Liver (tissue), 9 donors: ENCODE results near the gene BFSP1. TPM values are rescaled to one million over a fixed set of nuclear protein-coding genes. Genes with fewer than 3 reads are reported as not detected.

ENCODE experiments used
- DNase-seq: peaks from one replicate; pipeline ENCODE4 v3.0.0-alpha.2; 2017; ENCODE audit warnings: low spot score
- H3K27ac ChIP-seq, 2 donors: one replicate each; pipeline ENCODE4 v1.7.0; 2013; ENCODE audit warnings: inconsistent platforms in 2 of 2, low read length in 2 of 2, control low read depth in 1 of 2, low read depth in 1 of 2, mild to moderate bottlenecking in 1 of 2
- H3K27me3 ChIP-seq, 4 donors: one replicate each; pipeline versions ENCODE4 v1.6.1 to v1.7.0; 2013; ENCODE audit warnings: low read length in 3 of 4, inconsistent platforms in 1 of 4, mild to moderate bottlenecking in 1 of 4, moderate library complexity in 1 of 4; ENCODE audit not compliant: control insufficient read depth in 4 of 4, insufficient read depth in 4 of 4
- H3K36me3 ChIP-seq, 4 donors: one replicate each; pipeline versions ENCODE4 v1.6.1 to v1.7.0; 2013; ENCODE audit warnings: low read length in 3 of 4, mild to moderate bottlenecking in 3 of 4, low read depth in 1 of 4, moderate library complexity in 1 of 4; ENCODE audit not compliant: control insufficient read depth in 4 of 4, insufficient read depth in 3 of 4
- H3K4me1 ChIP-seq, 4 donors: one replicate each; pipeline versions ENCODE4 v1.6.1 to v1.7.0; 2013; ENCODE audit warnings: low read length in 3 of 4, mild to moderate bottlenecking in 3 of 4, moderate library complexity in 1 of 4; ENCODE audit not compliant: control insufficient read depth in 4 of 4, insufficient read depth in 4 of 4
- H3K4me3 ChIP-seq, 3 donors: one replicate each; pipeline versions ENCODE4 v1.6.1 to v1.7.0; 2013; ENCODE audit warnings: low read length in 3 of 3, control low read depth in 1 of 3, low read depth in 1 of 3, mild to moderate bottlenecking in 1 of 3
- H3K9ac ChIP-seq, 2 donors: one replicate each; pipeline ENCODE4 v1.7.0; 2013; ENCODE audit warnings: low read length in 2 of 2, mild to moderate bottlenecking in 2 of 2, moderate library complexity in 2 of 2, control low read depth in 1 of 2, low read depth in 1 of 2
- H3K9me3 ChIP-seq, 4 donors: one replicate each; pipeline versions ENCODE4 v1.6.1 to v1.7.0; 2013; ENCODE audit warnings: low read length in 3 of 4; ENCODE audit not compliant: control insufficient read depth in 4 of 4
- EGR1 ChIP-seq, 2 donors: IDR thresholded peaks; 2 replicates each; pipeline ENCODE4 v1.6.1; 2016 to 2018; ENCODE audit warnings: antibody characterized with exemption in 2 of 2, low read depth in 2 of 2
- GABPA ChIP-seq, 2 donors: IDR thresholded peaks in 1 of 2; conservative IDR thresholded peaks in 1 of 2; 2 replicates each; pipeline ENCODE4 v1.6.1; 2016; ENCODE audit warnings: antibody characterized with exemption in 2 of 2, mild to moderate bottlenecking in 1 of 2, moderate library complexity in 1 of 2
- HNF4A ChIP-seq, 2 donors: conservative IDR thresholded peaks; 2 replicates each; pipeline ENCODE4 v1.6.1; 2016; ENCODE audit warnings: antibody characterized with exemption in 2 of 2, mild to moderate bottlenecking in 2 of 2
- HNF4G ChIP-seq: IDR thresholded peaks from 2 replicates; pipeline ENCODE4 v1.6.1; 2016; ENCODE audit warnings: antibody characterized with exemption
- JUND ChIP-seq, 2 donors: IDR thresholded peaks; 2 replicates each; pipeline ENCODE4 v1.6.1; 2016; ENCODE audit warnings: antibody characterized with exemption in 2 of 2
- NR2F2 ChIP-seq: IDR thresholded peaks from 2 replicates; pipeline ENCODE4 v1.6.1; 2016; ENCODE audit warnings: antibody characterized with exemption
- RAD21 ChIP-seq, 2 donors: IDR thresholded peaks; 2 replicates each; pipeline ENCODE4 v1.6.1; 2016; ENCODE audit warnings: antibody characterized with exemption in 2 of 2, mild to moderate bottlenecking in 2 of 2
- RXRA ChIP-seq, 2 donors: IDR thresholded peaks; 2 replicates each; pipeline ENCODE4 v1.6.1; 2017 to 2018; ENCODE audit warnings: antibody characterized with exemption in 2 of 2, mild to moderate bottlenecking in 1 of 2
- SP1 ChIP-seq: IDR thresholded peaks from 2 replicates; pipeline ENCODE4 v1.6.1; 2018; ENCODE audit warnings: antibody characterized with exemption, mild to moderate bottlenecking
- TAF1 ChIP-seq: conservative IDR thresholded peaks from 2 replicates; pipeline ENCODE4 v1.6.1; 2016; ENCODE audit warnings: antibody characterized with exemption, mild to moderate bottlenecking
- YY1 ChIP-seq: IDR thresholded peaks from 2 replicates; pipeline ENCODE4 v1.6.1; 2016; ENCODE audit warnings: antibody characterized with exemption, mild to moderate bottlenecking
- WGBS: extraction: QIAGEN DNeasy Blood & Tissue Kit; methylation state at CpG from one replicate; pipeline ENCODE4 v1.1.7; 2013; 5-methylcytosine and 5-hydroxymethylcytosine counted together
- polyA plus RNA-seq, 2 donors: library from polyadenylated mRNA; stranded (reverse) in 1 of 2; unstranded in 1 of 2; fragments of 200-250 nt in 1 of 2; fragments of >200 nt in 1 of 2; fragmentation: Nextera tagmentation in 1 of 2; extraction: Ambion mirVana in 1 of 2; gene quantifications; one replicate each; pipeline versions ENCODE4 v1.2.1 to v1.2.3, GENCODE V29; 2013 to 2015
- total RNA-seq, 2 donors: library from RNA; depleted of rRNA; stranded (reverse); fragments of >200 nt; gene quantifications; one replicate each; pipeline ENCODE4 v1.2.3, GENCODE V29; 2014
- TF ChIP-seq, protein P1 (sequence below): IDR thresholded peaks from 2 replicates; pipeline ENCODE4 v1.6.1; 2016; ENCODE audit warnings: antibody characterized with exemption
- TF ChIP-seq, protein P2 (sequence below): fragments of 150-350 bp; IDR thresholded peaks from 2 replicates; pipeline ENCODE4 v1.5.1; 2017; ENCODE audit warnings: improper control_type of control experiment, low read depth, low read length; ENCODE audit not compliant: missing input control
- TF ChIP-seq, protein P3 (sequence below): IDR thresholded peaks from 2 replicates; pipeline ENCODE4 v1.6.1; 2016; ENCODE audit warnings: antibody characterized with exemption
- TF ChIP-seq, protein P4 (sequence below): IDR thresholded peaks from 2 replicates; pipeline ENCODE4 v1.6.1; 2016; ENCODE audit warnings: antibody characterized with exemption
- donor health status: healthy.
- donor health status: healthy.
- donor health status: healthy.
- donor health status: healthy.
- donor health status: healthy.

The BFSP1 gene
- total and polyA plus RNA-seq, 4 donors: 0.14 to 0.28 (median 0.21) TPM

DNA sequence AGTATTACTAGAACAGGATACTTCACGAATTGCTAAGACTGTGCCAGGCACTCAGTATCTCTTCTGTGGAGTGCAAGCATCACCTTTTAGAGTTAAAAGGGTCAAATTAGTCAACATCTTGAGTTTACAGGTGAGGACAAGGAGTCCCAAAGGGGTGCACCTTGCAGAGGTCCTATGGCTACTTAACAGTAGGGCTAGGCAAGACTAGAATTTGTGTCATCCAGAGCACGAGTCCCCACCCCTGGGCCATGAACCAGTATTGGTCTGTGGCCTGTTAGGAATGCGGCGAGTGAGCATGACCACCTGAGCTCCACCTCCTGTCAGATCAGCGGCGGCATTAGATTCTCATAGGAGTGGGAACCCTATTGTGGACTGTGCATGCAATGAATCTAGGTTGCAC lies 28.2 kb upstream of the BFSP1 start:
- no peak for DNase-seq
- Histone ChIP-seq H3K9me3 (no peaks in the 10 kb centered on the region), H3K36me3 (no peaks in the 10 kb centered on the region), H3K4me3 (no peak overlapping the region), H3K4me1 (peaks cover 0 to 11% (median 5%) of the 10 kb centered on the region in 4 donors), H3K27ac (peak overlapping the region in 1 of 2 donors; percentile 2), H3K9ac (no peak overlapping the region), H3K27me3 (no peaks in the 10 kb centered on the region)
- 95% methylated on average over 6 of the region's 6 CpGs for WGBS
- TF ChIP-seq HNF4G (no peak), TAF1 (no peak), RXRA (IDR thresholded peaks at IDR 0.05) (no peak), EGR1 (IDR thresholded peaks at IDR 0.05; ENCODE audit: low read depth in 2 of 2) (no peak), HNF4A (conservative IDR thresholded peaks at IDR 0.05) (no peak), RAD21 (IDR thresholded peaks at IDR 0.05) (no peak)
- TF ChIP-seq, protein P1, sequence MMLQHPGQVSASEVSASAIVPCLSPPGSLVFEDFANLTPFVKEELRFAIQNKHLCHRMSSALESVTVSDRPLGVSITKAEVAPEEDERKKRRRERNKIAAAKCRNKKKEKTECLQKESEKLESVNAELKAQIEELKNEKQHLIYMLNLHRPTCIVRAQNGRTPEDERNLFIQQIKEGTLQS: no peak

DNA sequence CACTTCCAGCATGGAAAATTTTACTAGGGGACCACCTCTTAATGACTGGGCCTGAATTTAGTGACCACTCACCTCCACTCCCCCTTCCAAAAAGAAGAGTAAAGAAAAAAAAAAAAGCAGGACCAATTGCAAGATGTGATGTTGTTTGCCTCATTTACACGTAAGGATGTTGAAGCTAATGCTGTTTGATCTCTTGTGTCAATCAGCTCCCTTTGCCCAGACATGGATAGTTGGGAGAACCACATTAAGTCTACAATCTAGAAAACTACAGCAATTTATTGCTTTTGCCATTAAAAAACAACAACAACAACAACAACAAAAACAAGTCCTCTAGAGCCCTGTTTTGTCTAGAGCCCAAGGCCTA lies 27.7 kb upstream of the BFSP1 start:
- H3K4me3 ChIP-seq: no peak overlapping the region

DNA sequence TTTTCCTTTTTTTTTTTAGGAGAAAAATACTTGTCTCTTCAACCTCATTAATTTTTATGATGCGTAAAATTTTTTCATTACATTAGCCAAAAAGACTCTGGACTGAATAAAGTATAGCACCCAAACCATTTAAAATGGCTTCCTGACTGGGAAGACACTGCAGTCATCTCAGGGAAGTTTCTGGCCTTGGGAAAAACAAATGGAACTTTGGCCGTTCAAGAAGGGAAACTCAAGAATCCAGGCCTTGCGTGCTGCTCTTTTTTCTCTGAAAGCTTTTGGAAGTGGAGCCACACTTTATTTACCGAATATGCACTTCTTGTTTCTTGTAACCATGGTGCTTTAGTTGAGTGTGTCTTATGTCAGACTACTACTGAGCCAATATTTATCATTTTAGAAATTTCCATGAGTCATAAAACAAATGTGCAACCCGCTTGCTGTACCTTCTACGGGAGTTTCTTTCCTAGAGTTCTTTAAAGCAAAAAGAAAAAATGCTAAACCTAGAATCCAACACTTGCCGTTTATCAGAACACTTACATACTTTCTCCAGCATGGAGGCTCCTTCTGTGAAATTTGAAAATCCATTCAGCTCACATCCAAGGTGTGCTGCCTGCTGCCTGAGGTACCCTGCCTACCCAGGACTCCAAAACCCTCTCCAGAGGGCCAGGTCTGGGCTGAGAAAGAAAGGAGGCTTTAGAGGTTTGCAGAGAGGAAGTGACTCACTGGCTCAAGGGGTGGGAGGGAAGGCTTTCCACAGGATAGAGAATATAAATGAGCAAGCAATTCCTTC lies 27.2 kb upstream of the BFSP1 start:
- Histone ChIP-seq H3K9ac (no peak overlapping the region), H3K9me3 (no peaks in the 10 kb centered on the region), H3K27ac (peak overlapping the region; percentile 29 to 51), H3K36me3 (no peaks in the 10 kb centered on the region), H3K4me1 (peaks cover 0 to 11% (median 5%) of the 10 kb centered on the region in 4 donors), H3K4me3 (no peak overlapping the region), H3K27me3 (no peaks in the 10 kb centered on the region)
- WGBS: 75% methylated on average over 7 of the region's 7 CpGs
- no peak for DNase-seq
- TF ChIP-seq RAD21 (IDR thresholded peaks at IDR 0.05) (no peak), NR2F2 (no peak), HNF4A (conservative IDR thresholded peaks at IDR 0.05) (no peak), GABPA (IDR thresholded peaks at IDR 0.05 in 1 of 2, conservative IDR thresholded peaks at IDR 0.05 in 1 of 2) (no peak), YY1 (no peak), SP1 (peak; percentile 6), JUND (IDR thresholded peaks at IDR 0.05) (peak; percentile 25 to 33), RXRA (IDR thresholded peaks at IDR 0.05) (no peak)
- TF ChIP-seq, protein P2, sequence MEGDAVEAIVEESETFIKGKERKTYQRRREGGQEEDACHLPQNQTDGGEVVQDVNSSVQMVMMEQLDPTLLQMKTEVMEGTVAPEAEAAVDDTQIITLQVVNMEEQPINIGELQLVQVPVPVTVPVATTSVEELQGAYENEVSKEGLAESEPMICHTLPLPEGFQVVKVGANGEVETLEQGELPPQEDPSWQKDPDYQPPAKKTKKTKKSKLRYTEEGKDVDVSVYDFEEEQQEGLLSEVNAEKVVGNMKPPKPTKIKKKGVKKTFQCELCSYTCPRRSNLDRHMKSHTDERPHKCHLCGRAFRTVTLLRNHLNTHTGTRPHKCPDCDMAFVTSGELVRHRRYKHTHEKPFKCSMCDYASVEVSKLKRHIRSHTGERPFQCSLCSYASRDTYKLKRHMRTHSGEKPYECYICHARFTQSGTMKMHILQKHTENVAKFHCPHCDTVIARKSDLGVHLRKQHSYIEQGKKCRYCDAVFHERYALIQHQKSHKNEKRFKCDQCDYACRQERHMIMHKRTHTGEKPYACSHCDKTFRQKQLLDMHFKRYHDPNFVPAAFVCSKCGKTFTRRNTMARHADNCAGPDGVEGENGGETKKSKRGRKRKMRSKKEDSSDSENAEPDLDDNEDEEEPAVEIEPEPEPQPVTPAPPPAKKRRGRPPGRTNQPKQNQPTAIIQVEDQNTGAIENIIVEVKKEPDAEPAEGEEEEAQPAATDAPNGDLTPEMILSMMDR: no peak
- TF ChIP-seq, protein P3, sequence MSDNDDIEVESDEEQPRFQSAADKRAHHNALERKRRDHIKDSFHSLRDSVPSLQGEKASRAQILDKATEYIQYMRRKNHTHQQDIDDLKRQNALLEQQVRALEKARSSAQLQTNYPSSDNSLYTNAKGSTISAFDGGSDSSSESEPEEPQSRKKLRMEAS: no peak
- TF ChIP-seq, protein P1: no peak

More for the DNA sequence above, 27.7 kb upstream of the BFSP1 start:
- Histone ChIP-seq H3K36me3 (no peaks in the 10 kb centered on the region), H3K9me3 (no peaks in the 10 kb centered on the region), H3K27me3 (no peaks in the 10 kb centered on the region), H3K9ac (no peak overlapping the region), H3K27ac (peak overlapping the region; percentile 2 to 51), H3K4me1 (peaks cover 0 to 11% (median 5%) of the 10 kb centered on the region in 4 donors)
- 90% methylated on average over 1 of the region's 1 CpG for WGBS
- TF ChIP-seq, protein P4, sequence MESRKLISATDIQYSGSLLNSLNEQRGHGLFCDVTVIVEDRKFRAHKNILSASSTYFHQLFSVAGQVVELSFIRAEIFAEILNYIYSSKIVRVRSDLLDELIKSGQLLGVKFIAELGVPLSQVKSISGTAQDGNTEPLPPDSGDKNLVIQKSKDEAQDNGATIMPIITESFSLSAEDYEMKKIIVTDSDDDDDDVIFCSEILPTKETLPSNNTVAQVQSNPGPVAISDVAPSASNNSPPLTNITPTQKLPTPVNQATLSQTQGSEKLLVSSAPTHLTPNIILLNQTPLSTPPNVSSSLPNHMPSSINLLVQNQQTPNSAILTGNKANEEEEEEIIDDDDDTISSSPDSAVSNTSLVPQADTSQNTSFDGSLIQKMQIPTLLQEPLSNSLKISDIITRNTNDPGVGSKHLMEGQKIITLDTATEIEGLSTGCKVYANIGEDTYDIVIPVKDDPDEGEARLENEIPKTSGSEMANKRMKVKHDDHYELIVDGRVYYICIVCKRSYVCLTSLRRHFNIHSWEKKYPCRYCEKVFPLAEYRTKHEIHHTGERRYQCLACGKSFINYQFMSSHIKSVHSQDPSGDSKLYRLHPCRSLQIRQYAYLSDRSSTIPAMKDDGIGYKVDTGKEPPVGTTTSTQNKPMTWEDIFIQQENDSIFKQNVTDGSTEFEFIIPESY: no peak
- TF ChIP-seq HNF4A (conservative IDR thresholded peaks at IDR 0.05) (no peak), NR2F2 (no peak), TAF1 (no peak), RXRA (IDR thresholded peaks at IDR 0.05) (no peak)
- DNase-seq: no peak
